Suprapubic skin (tissue), 4 donors: Measurements from ENCODE around the gene DUS4L.

Experiments used
- EP300 ChIP-seq: sonication (generic); formaldehyde crosslinking; IDR thresholded peaks from one replicate; pipeline ENCODE4 v1.6.1; 2017; ENCODE audit warnings: antibody characterized with exemption
- POLR2AphosphoS5 ChIP-seq, 3 donors: sonication (generic); formaldehyde crosslinking; IDR thresholded peaks; one replicate each; pipeline ENCODE4 v1.6.1; 2017; ENCODE audit warnings: antibody characterized with exemption in 3 of 3
- TF ChIP-seq, protein P1 (sequence below), 2 donors: fragments of 200-600 bp in 1 of 2; fragments of 450-650 bp in 1 of 2; sonication (generic) in 1 of 2; IDR thresholded peaks; one replicate each; pipeline ENCODE4 v1.5.1; 2016 to 2019; ENCODE audit warnings: antibody characterized with exemption in 2 of 2, mild to moderate bottlenecking in 1 of 2, moderate library complexity in 1 of 2

DNA sequence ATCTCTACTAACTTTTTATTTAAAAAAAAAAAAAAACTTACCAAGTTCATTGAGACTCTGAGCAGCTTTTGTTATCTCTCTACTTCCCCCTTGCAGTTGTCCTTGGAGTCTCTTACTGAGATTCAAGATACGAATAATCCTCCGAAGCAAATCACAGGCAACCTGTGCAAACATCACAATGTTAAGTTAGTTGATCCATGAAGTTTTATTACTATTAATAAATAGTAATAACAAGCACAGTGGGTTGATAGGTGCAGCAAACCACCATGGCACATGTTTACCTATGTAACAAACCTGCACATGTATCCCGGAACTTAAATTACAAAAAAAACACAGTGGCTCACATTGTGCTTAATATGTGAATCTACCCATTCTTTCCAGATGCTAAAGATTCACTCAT lies 36.6 kb upstream of the DUS4L start:
- TF ChIP-seq, protein P1, sequence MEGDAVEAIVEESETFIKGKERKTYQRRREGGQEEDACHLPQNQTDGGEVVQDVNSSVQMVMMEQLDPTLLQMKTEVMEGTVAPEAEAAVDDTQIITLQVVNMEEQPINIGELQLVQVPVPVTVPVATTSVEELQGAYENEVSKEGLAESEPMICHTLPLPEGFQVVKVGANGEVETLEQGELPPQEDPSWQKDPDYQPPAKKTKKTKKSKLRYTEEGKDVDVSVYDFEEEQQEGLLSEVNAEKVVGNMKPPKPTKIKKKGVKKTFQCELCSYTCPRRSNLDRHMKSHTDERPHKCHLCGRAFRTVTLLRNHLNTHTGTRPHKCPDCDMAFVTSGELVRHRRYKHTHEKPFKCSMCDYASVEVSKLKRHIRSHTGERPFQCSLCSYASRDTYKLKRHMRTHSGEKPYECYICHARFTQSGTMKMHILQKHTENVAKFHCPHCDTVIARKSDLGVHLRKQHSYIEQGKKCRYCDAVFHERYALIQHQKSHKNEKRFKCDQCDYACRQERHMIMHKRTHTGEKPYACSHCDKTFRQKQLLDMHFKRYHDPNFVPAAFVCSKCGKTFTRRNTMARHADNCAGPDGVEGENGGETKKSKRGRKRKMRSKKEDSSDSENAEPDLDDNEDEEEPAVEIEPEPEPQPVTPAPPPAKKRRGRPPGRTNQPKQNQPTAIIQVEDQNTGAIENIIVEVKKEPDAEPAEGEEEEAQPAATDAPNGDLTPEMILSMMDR (IDR thresholded peaks at IDR 0.05): no peak
- no peak for TF ChIP-seq EP300
- TF ChIP-seq POLR2AphosphoS5 (IDR thresholded peaks at IDR 0.05): no peak
